ENCODE results near the gene GASK1A. TPM values are rescaled to one million over a fixed set of nuclear protein-coding genes. Genes with fewer than 3 reads are reported as not detected.

Gene GASK1A
- total and polyA plus RNA-seq, 2 of the 8 experiments (the other 6 are each of a cell fraction or from before 2014, with no cell fraction given), result 4.7 to 7.9 TPM

DNA sequence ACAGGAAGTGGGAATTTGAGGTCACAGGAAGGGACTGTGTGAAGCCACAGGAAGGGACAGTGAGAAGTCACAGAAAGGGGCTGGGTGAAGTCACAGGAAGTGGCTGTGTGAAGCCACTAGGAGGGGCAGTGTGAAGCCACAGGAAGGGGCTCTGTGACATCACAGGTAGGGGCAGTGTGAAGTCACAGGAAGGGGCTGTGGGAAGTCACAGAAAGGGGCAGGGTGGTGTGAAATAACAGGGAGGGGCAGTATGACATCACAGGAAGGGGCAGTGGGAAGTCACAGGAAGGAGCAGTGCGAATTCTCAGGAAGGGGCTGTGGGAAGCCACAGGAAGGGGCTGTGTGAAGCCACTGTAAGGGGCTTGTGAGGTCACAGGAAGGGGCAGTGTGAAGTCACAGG, 35.8 kb downstream of the GASK1A start:
- Histone ChIP-seq H3K36me3 (ENCODE audit: control insufficient read depth in 2 of 4, insufficient read depth in 4 of 4, low read length in 3 of 4) (no peaks in the 10 kb centered on the region; a peak in 1 of 8 replicates), H3K4me3 (ENCODE audit: extremely low read depth in 1 of 4, insufficient read depth in 2 of 4, low read depth in 3 of 4, low read length in 4 of 4) (no peak overlapping the region), H3K27me3 (replicated peaks in 1 of 4; ENCODE audit: control insufficient read depth in 3 of 4, extremely low read depth in 1 of 4, insufficient read depth in 3 of 4, low read length in 3 of 4) (no peaks in the 10 kb centered on the region), H3K23me2 (ENCODE audit: low read depth, low read length) (0 out of 2 replicates have a peak, but pooled peaks cover 2% of the 10 kb centered on the region), H2BK15ac (ENCODE audit: low read length) (no peak overlapping the region), H3K79me1 (ENCODE audit: low read depth, low read length) (0 out of 2 replicates have a peak, but pooled peaks cover 3% of the 10 kb centered on the region), H3K14ac (ENCODE audit: insufficient read length) (no peak overlapping the region), H4K8ac (ENCODE audit: extremely low read depth, insufficient read depth, low read length) (no peak overlapping the region; the same call in 1 of the 2 replicates), H3K56ac (replicated peaks; ENCODE audit: insufficient read length, low read depth, low read length) (no peak overlapping the region), H3K4ac (replicated peaks; ENCODE audit: insufficient read length, low read depth, low read length) (no peak overlapping the region), H3K4me2 (ENCODE audit: insufficient read depth in 1 of 2, low read depth in 2 of 2, low read length in 2 of 2) (no peak overlapping the region), H3K23ac (ENCODE audit: insufficient read length) (no peak overlapping the region), H3K9ac (replicated peaks in 1 of 4; ENCODE audit: extremely low read depth in 1 of 4, low read depth in 3 of 4, low read length in 3 of 4) (no peak overlapping the region; a peak in 1 of 7 replicates), H2BK12ac (ENCODE audit: low read depth, low read length) (no peak overlapping the region), H4K5ac (ENCODE audit: insufficient read length, low read depth, low read length) (no peak overlapping the region), H2BK20ac (ENCODE audit: low read length) (no peak overlapping the region), H3K79me2 (ENCODE audit: control insufficient read depth in 1 of 2, insufficient read depth in 2 of 2, low read length in 2 of 2) (no peaks in the 10 kb centered on the region), H2AK5ac (ENCODE audit: low read depth, low read length) (no peak overlapping the region; the same call in 1 of the 2 replicates), H3K4me1 (replicated peaks in 1 of 4; ENCODE audit: control insufficient read depth in 3 of 4, insufficient read depth in 4 of 4, low read length in 3 of 4) (no peaks in the 10 kb centered on the region; a peak in 1 of 7 replicates), H2BK120ac (replicated peaks; ENCODE audit: low read depth, low read length) (no peak overlapping the region), H3K27ac (ENCODE audit: low read depth, low read length) (no peak overlapping the region), H4K91ac (replicated peaks; ENCODE audit: insufficient read length, low read length) (no peak overlapping the region), H3K9me3 (ENCODE audit: insufficient read depth in 2 of 2, low read depth in 1 of 2, low read length in 1 of 2) (peaks cover 6 to 15% of the 10 kb centered on the region in 2 experiments; a peak in 2 of 4 replicates), H2AFZ (ENCODE audit: low read length) (no peak overlapping the region), H4K20me1 (replicated peaks in 1 of 2; ENCODE audit: control insufficient read depth in 1 of 2, insufficient read depth in 2 of 2, low read length in 2 of 2) (peaks cover 0 to 2% of the 10 kb centered on the region in 2 experiments), H3K18ac (ENCODE audit: extremely low read depth, low read length) (no peak overlapping the region), H2BK5ac (ENCODE audit: low read depth, low read length) (no peak overlapping the region; the same call in 1 of the 2 replicates)
- ChIA-PET CTCF (ENCODE audit: partially characterized antibody) (no interaction called here), POLR2A (ENCODE audit: partially characterized antibody) (no interaction called here)
- TF ChIP-seq, protein P1, sequence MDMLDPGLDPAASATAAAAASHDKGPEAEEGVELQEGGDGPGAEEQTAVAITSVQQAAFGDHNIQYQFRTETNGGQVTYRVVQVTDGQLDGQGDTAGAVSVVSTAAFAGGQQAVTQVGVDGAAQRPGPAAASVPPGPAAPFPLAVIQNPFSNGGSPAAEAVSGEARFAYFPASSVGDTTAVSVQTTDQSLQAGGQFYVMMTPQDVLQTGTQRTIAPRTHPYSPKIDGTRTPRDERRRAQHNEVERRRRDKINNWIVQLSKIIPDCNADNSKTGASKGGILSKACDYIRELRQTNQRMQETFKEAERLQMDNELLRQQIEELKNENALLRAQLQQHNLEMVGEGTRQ (IDR thresholded peaks at IDR 0.05; ENCODE audit: low read length), result no peak
- TF ChIP-seq NANOG (IDR thresholded peaks at IDR 0.05; ENCODE audit: insufficient read depth, low read depth, low read length, poor library complexity, severe bottlenecking), result no peak
- TF ChIP-seq BRCA1 (IDR thresholded peaks at IDR 0.05; ENCODE audit: low read depth, low read length), result no peak
- no peak for TF ChIP-seq MAFK (IDR thresholded peaks at IDR 0.05; ENCODE audit: low read depth, low read length)
- no peak for FAIRE-seq
- WGBS, 2 experiments (ENCODE audit: extremely low coverage in 1 of 2, insufficient coverage in 1 of 2, insufficient read length in 1 of 2, insufficient replicate concordance in 2 of 2, low coverage in 1 of 2, low lambda C conversion rate in 2 of 2, missing lambda C conversion rate in 1 of 2), result 73% methylated on average over 1 of the region's 1 CpG; no CpG with 5 or more reads in 1 of the 2 experiments
- no peak for DNase-seq (ENCODE audit: low read depth in 1 of 2, low spot score in 2 of 2)
